HT-29 (cell line): ENCODE data around the gene TRAF3IP3. TPM values are rescaled to one million over a fixed set of nuclear protein-coding genes. Genes with fewer than 3 reads are reported as not detected.

Source experiments
- DNase-seq: peaks from one replicate; pipeline ENCODE4 v3.0.0-alpha.2; 2015; ENCODE audit warnings: low spot score
- total RNA-seq: library from RNA; depleted of rRNA; stranded (reverse); fragments of >200 nt; shearing (Covaris generic); gene quantifications from 2 replicates; pipeline ENCODE4 v1.2.3, GENCODE V29; 2014; rRNA removed

TRAF3IP3 gene
- total RNA-seq, 1 experiment from 2014 or later, result not detected

- peak; percentile 55 for DNase-seq
Observed at GRCh38 chr1:209825591-209826434, 70.0 kb downstream of the TRAF3IP3 start.

DNA sequence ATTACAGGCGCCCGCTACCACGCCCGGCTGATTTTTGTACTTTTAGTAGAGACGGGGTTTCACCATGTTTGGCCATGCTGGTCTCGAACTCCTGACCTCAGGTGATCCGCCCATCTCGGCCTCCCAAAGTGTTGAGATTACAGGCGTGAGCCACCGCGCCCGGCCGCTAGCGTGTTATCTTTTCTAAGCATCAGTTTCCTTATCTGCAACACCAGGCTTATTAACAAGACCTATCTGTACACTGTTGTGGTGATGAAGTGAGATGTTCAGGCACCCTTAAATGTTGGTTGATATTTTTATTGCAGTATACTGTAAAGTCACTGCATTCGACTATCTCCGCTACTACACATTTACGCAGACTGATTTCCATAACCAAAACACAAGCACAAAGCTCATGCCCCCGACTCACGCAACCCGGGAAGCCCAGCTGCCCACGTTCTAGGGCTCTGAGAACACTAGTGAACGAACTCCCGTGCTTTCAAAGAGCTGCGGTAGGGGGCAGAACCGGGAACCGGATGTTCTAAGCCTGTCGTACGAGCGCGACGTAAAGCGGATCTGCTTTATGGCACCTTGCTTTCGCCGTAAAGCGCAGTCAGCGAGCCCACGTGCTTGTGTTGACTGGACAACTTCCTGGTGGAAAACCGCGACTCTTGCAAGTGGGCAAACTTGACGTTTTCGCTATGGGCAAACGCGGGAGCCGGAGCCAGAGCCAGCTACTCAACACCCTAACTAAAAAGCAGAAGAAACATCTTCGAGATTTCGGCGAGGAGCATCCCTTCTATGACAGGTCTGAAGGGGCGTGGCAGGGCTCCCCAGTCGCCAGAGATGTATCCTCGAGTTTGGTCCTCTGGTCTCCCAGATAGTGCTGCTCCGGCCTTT, 71.8 kb downstream of the TRAF3IP3 start, which contains the start of gene UTP25:
UTP25 (plus strand) TSS at position 589 of the 879 bp plus-strand sequence; CDS start at position 681, 92 bp downstream.
- peak; percentile 97 for DNase-seq

DNA sequence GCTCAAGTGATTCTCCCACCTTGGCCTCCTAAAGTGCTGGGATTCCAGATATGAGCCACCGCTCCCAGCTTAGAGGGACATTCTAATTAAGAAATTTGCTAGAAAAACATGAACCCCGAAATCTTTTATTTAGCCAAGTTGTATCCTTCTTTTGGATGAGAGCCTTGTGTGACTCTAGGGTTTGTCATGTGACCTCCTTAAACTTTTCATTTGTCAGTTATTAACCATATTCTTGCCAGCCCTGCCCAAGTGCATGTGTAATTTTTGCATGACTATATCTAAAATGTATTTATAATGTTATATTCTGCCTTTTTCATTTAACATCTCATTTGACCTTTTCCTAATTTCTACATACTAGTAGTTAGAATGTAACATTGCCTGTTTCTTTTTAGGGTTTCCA, 73.9 kb downstream of the TRAF3IP3 start:
- no peak for DNase-seq

GRCh38 chr1:209830722-209831121, 74.9 kb downstream of the TRAF3IP3 start:
- no peak for DNase-seq

DNA sequence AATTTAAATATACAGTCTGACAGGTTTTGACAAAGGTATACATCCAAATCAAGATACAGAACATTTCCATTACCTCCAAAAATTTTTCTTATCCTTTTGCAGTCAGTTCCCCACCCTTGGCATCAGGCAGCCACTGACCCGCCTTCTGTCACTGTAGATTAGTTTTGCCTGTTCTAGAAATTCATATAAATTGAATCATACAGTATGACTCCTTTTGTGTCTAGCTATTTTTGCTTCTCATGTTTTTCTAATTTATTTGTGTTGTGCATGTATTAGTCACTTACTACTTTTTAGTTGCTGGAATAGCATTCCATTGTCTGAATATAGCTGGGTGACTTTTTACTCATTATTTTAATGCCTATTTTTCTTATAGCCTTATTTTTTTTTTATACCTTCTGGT, 75.8 kb downstream of the TRAF3IP3 start:
- no peak for DNase-seq

Other genes starting within 250 kb of the TRAF3IP3 start
- not detected in 2 replicates for gene CAMK1G, start 172.3 kb upstream of the TRAF3IP3 start, total RNA-seq
- gene LAMB3, start 103.6 kb upstream of the TRAF3IP3 start, total RNA-seq, result 109 and 120 TPM in 2 replicates
- gene G0S2, start 80.6 kb upstream of the TRAF3IP3 start, total RNA-seq, result 3.2 TPM in 2 replicates
- not detected in 2 replicates for gene HSD11B1, start 51.2 kb upstream of the TRAF3IP3 start, total RNA-seq
- gene C1orf74, start 28.5 kb downstream of the TRAF3IP3 start, total RNA-seq, result 1.8 and 2.6 TPM in 2 replicates
- 30.2 and 32.7 TPM in 2 replicates for gene IRF6, start 50.1 kb downstream of the TRAF3IP3 start, total RNA-seq
- 6.7 and 7.2 TPM in 2 replicates for gene UTP25, start 71.9 kb downstream of the TRAF3IP3 start, total RNA-seq
- not detected in 2 replicates for gene SYT14, start 182.2 kb downstream of the TRAF3IP3 start, total RNA-seq